Natural killer cell (primary cell): ENCODE data around the gene GRHPR. TPM values are rescaled to one million over a fixed set of nuclear protein-coding genes. Genes with fewer than 3 reads are reported as not detected.

ENCODE experiments used
- ATAC-seq, 3 donors: fragments of 150-1000 bp in 2 of 3; fragments of 200-7000 bp in 1 of 3; cut with Tn5 transposase; 1 replicate in 1 of 3; 2 replicates in 2 of 3; pipeline ENCODE4 v1.10.0; 2021; ENCODE audit warnings: mild to moderate bottlenecking in 2 of 3, moderate library complexity in 2 of 3
- DNase-seq, 2 donors: peaks; one replicate each; pipeline versions ENCODE4 v3.0.0 to v3.0.0-alpha.2; 2013 to 2021; ENCODE audit warnings: mixed read lengths in 1 of 2
- H3K27ac ChIP-seq: one replicate; pipeline ENCODE4 v1.5.1; 2013; ENCODE audit warnings: mild to moderate bottlenecking, low read length
- H3K27me3 ChIP-seq: one replicate; pipeline ENCODE4 v1.6.1; 2013; ENCODE audit warnings: low read length; ENCODE audit not compliant: control insufficient read depth, insufficient read depth
- H3K36me3 ChIP-seq: one replicate; pipeline ENCODE4 v1.6.1; 2013; ENCODE audit warnings: low read length; ENCODE audit not compliant: control insufficient read depth, insufficient read depth
- H3K4me1 ChIP-seq: one replicate; pipeline ENCODE4 v1.6.1; 2013; ENCODE audit warnings: low read length; ENCODE audit not compliant: control insufficient read depth, insufficient read depth
- H3K4me3 ChIP-seq: one replicate; pipeline ENCODE4 v1.5.1; 2013; ENCODE audit warnings: low read length
- H3K9me3 ChIP-seq: one replicate; pipeline ENCODE4 v1.6.1; 2013; ENCODE audit warnings: low read length; ENCODE audit not compliant: control insufficient read depth, insufficient read depth
- H3K27ac Mint-ChIP-seq, 2 donors: one replicate each; pipeline ENCODE4 v1.8.0; 2022; ENCODE audit warnings: mild to moderate bottlenecking in 2 of 2, mixed read lengths in 2 of 2, moderate library complexity in 1 of 2
- H3K27me3 Mint-ChIP-seq, 2 donors: one replicate each; pipeline ENCODE4 v1.8.0; 2022; ENCODE audit warnings: low read depth in 2 of 2, mixed read lengths in 2 of 2
- H3K36me3 Mint-ChIP-seq: one replicate; pipeline ENCODE4 v1.8.0; 2022; ENCODE audit warnings: mixed read lengths
- H3K4me1 Mint-ChIP-seq, 2 donors: one replicate each; pipeline ENCODE4 v1.8.0; 2022; ENCODE audit warnings: mixed read lengths in 2 of 2
- H3K4me3 Mint-ChIP-seq: one replicate; pipeline ENCODE4 v1.8.0; 2022; ENCODE audit warnings: mild to moderate bottlenecking, moderate library complexity, mixed read lengths
- H3K9me3 Mint-ChIP-seq, 2 donors: one replicate each; pipeline ENCODE4 v1.8.0; 2022; ENCODE audit warnings: mixed read lengths in 2 of 2
- CTCF ChIP-seq: fragments of 200-600 bp; IDR thresholded peaks from one replicate; pipeline ENCODE4 v1.8.0; 2022; ENCODE audit warnings: antibody characterized with exemption
- WGBS: methylation state at CpG from one replicate; pipeline ENCODE4 v1.1.7; 2013; ENCODE audit warnings: missing lambda C conversion rate; ENCODE audit not compliant: insufficient coverage; 5-methylcytosine and 5-hydroxymethylcytosine counted together
- intact Hi-C: fragments of 100-400 bp; cut with micrococcal nuclease; formaldehyde crosslinking; loops from one replicate; pipeline ENCODE4 v1.14.2; 2022
- total RNA-seq, 4 donors: library from RNA; stranded (reverse); fragments of 120-200 nt in 1 of 4; gene quantifications; one replicate each; pipeline versions ENCODE4 v1.2.3 to v1.2.4, GENCODE V29; 2013 to 2022

Gene GRHPR
- total RNA-seq, 3 donors from 2014 or later (not counting 1 experiment from before 2014, with no cell fraction given) = 38.1 to 55.6 (median 41.1) TPM

- no peak for TF ChIP-seq CTCF
- Histone ChIP-seq H3K36me3 (peaks cover 31% of the 10 kb centered on the region), H3K27me3 (no peaks in the 10 kb centered on the region), H3K4me3 (no peak overlapping the region), H3K9me3 (no peaks in the 10 kb centered on the region), H3K4me1 (peaks cover 9% of the 10 kb centered on the region), H3K27ac (no peak overlapping the region)
- Mint-ChIP-seq H3K27ac (no peak overlapping the region), H3K4me3 (no peak overlapping the region), H3K4me1 (peaks cover 5 to 7% of the 10 kb centered on the region in 2 donors), H3K27me3 (no peaks in the 10 kb centered on the region), H3K36me3 (no peaks in the 10 kb centered on the region), H3K9me3 (no peaks in the 10 kb centered on the region)
- intact Hi-C loops = no loop called here
- 96% methylated on average over 17 of the region's 17 CpGs for WGBS
- DNase-seq (no peak), ATAC-seq (no peak)
Observed at GRCh38 chr9:37429441-37430285, 7.2 kb downstream of the GRHPR start.

- H3K27me3 ChIP-seq = no peaks in the 10 kb centered on the region
- H3K27ac ChIP-seq = no peak overlapping the region
- H3K9me3 Mint-ChIP-seq = no peaks in the 10 kb centered on the region
- no peaks in the 10 kb centered on the region for H3K27me3 Mint-ChIP-seq
- no peak for TF ChIP-seq CTCF
- 91% methylated on average over 13 of the region's 14 CpGs for WGBS
- H3K36me3 ChIP-seq = peaks cover 31% of the 10 kb centered on the region
- no peaks in the 10 kb centered on the region for H3K36me3 Mint-ChIP-seq
- DNase-seq = no peak
- peaks cover 5 to 7% of the 10 kb centered on the region in 2 donors for H3K4me1 Mint-ChIP-seq
- no peaks in the 10 kb centered on the region for H3K9me3 ChIP-seq
- peaks cover 9% of the 10 kb centered on the region for H3K4me1 ChIP-seq
- no peak overlapping the region for H3K4me3 ChIP-seq
- intact Hi-C loops = no loop called here
- ATAC-seq = no peak
- no peak overlapping the region for H3K4me3 Mint-ChIP-seq
- H3K27ac Mint-ChIP-seq = no peak overlapping the region
Observed at GRCh38 chr9:37430841-37431597, 8.5 kb downstream of the GRHPR start.

GRCh38 chr9:37432020-37432419 lies 9.5 kb downstream of the GRHPR start:
- H3K27me3 Mint-ChIP-seq = no peaks in the 10 kb centered on the region
- H3K9me3 ChIP-seq = no peaks in the 10 kb centered on the region
- H3K4me3 ChIP-seq = no peak overlapping the region
- peaks cover 39% of the 10 kb centered on the region for H3K36me3 ChIP-seq
- DNase-seq = no peak
- no peaks in the 10 kb centered on the region for H3K36me3 Mint-ChIP-seq
- no peaks in the 10 kb centered on the region for H3K27me3 ChIP-seq
- TF ChIP-seq CTCF = no peak
- intact Hi-C loops = no loop called here
- peaks cover 9% of the 10 kb centered on the region for H3K4me1 ChIP-seq
- H3K27ac Mint-ChIP-seq = peak overlapping the region in 1 of 2 donors; percentile 86
- no peak overlapping the region for H3K4me3 Mint-ChIP-seq
- H3K4me1 Mint-ChIP-seq = peaks cover 5 to 7% of the 10 kb centered on the region in 2 donors
- H3K9me3 Mint-ChIP-seq = no peaks in the 10 kb centered on the region
- no peak for ATAC-seq
- no peak overlapping the region for H3K27ac ChIP-seq
- WGBS = 88% methylated on average over 6 of the region's 6 CpGs
